Kidney (tissue), 14 donors: ENCODE results near the gene LYRM4. TPM values are rescaled to one million over a fixed set of nuclear protein-coding genes. Genes with fewer than 3 reads are reported as not detected.

Experiments used
- DNase-seq, 5 donors: peaks; one replicate each; pipeline ENCODE4 v3.0.0-alpha.2; 2013 to 2020
- FAIRE-seq: peaks from 2 replicates; lab custom pipeline; 2012; peaks lifted over from hg19 to GRCh38; lab: Jason Lieb, UNC
- H3K27ac ChIP-seq, 2 donors: one replicate each; pipeline ENCODE4 v1.7.0; 2013; ENCODE audit warnings: low read depth in 2 of 2, low read length in 2 of 2, inconsistent platforms in 1 of 2
- H3K27me3 ChIP-seq: one replicate; pipeline ENCODE4 v1.7.1; 2013; ENCODE audit warnings: low read length, inconsistent platforms; ENCODE audit not compliant: control insufficient read depth, insufficient read depth
- H3K36me3 ChIP-seq, 3 donors: one replicate each; pipeline versions ENCODE4 v1.7.0 to v1.7.1; 2013; ENCODE audit warnings: low read length in 3 of 3, control low read depth in 1 of 3, inconsistent platforms in 1 of 3; ENCODE audit not compliant: insufficient read depth in 3 of 3, control insufficient read depth in 2 of 3
- H3K4me1 ChIP-seq, 3 donors: one replicate each; pipeline versions ENCODE4 v1.7.0 to v1.7.1; 2013; ENCODE audit warnings: low read length in 3 of 3, inconsistent platforms in 1 of 3, low read depth in 1 of 3; ENCODE audit not compliant: control insufficient read depth in 2 of 3, insufficient read depth in 2 of 3
- H3K4me3 ChIP-seq, 3 donors: one replicate each; pipeline versions ENCODE4 v1.7.0 to v1.8.1; 2013; ENCODE audit warnings: low read length in 3 of 3, control low read depth in 1 of 3, inconsistent platforms in 1 of 3
- H3K9ac ChIP-seq, 3 donors: one replicate each; pipeline versions ENCODE4 v1.7.0 to v1.7.1; 2013; ENCODE audit warnings: low read length in 3 of 3, control low read depth in 1 of 3, inconsistent platforms in 1 of 3
- H3K9me3 ChIP-seq, 3 donors: one replicate each; pipeline versions ENCODE4 v1.7.0 to v1.7.1; 2013; ENCODE audit warnings: low read length in 3 of 3, control low read depth in 1 of 3, inconsistent platforms in 1 of 3; ENCODE audit not compliant: control insufficient read depth in 2 of 3, insufficient read depth in 1 of 3
- CTCF ChIP-seq: IDR thresholded peaks from 3 replicates; pipeline ENCODE4 v1.5.1; 2012; ENCODE audit warnings: mild to moderate bottlenecking, moderate library complexity, borderline replicate concordance; ENCODE audit not compliant: insufficient read depth; ENCODE audit errors: extremely low read depth
- intact Hi-C: fragments of 100-400 bp; cut with DNase I; formaldehyde crosslinking; loops from one replicate; pipeline ENCODE4 v1.11.1; 2022
- polyA plus RNA-seq: library from polyadenylated mRNA; stranded (reverse); fragments of 350-450 nt; fragmentation: Illumina TruSeq; extraction: RNeasy Lipid Tissue Mini Kit (QIAGEN cat#74804); gene quantifications from one replicate; pipeline ENCODE4 v1.2.3, GENCODE V29; 2014; ENCODE audit warnings: low read depth, low replicate concordance; ENCODE audit not compliant: insufficient read depth
- total RNA-seq: library from RNA; stranded (reverse); fragmentation: NEBNext Ultra II Directional; extraction: Animal tissue kit (Norgen Biotek cat#: 25700); gene quantifications from one replicate; pipeline ENCODE4 v1.2.1, GENCODE V29; 2021
- donor health status: control.
- donor health status: control.
- donor health status: control.
- donor health status: control.
- donor health status: control.
- donor health status: DM: yes; HTN: yes; CAD: no.
- donor health status: Normal renal cell carcinoma (clear cell type).

Gene LYRM4
- total and polyA plus RNA-seq, 2 donors from 2014 or later = 21.3 to 31.8 TPM

- Histone ChIP-seq H3K27me3 (no peaks in the 10 kb centered on the region), H3K27ac (no peak overlapping the region), H3K4me3 (no peak overlapping the region), H3K36me3 (no peaks in the 10 kb centered on the region), H3K4me1 (peaks cover 0 to 5% (median 0%) of the 10 kb centered on the region in 3 donors), H3K9ac (no peak overlapping the region), H3K9me3 (no peaks in the 10 kb centered on the region)
- no peak for TF ChIP-seq CTCF
- FAIRE-seq (no peak), DNase-seq (no peak)
- intact Hi-C loops = no loop called here
Observed at GRCh38 chr6:5178806-5179205, 81.9 kb downstream of the LYRM4 start.

- TF ChIP-seq CTCF = no peak
- Histone ChIP-seq H3K27ac (no peak overlapping the region), H3K9ac (no peak overlapping the region)
Observed at GRCh38 chr6:5175635-5176034, 85.1 kb downstream of the LYRM4 start.

GRCh38 chr6:5174756-5175549, 85.8 kb downstream of the LYRM4 start:
- no peaks in the 10 kb centered on the region for H3K9me3 ChIP-seq
- peak; percentile 1 for TF ChIP-seq CTCF
- no peak overlapping the region for H3K27ac ChIP-seq
- intact Hi-C loops = no loop called here
- H3K4me3 ChIP-seq = peak overlapping the region in 1 of 3 donors; percentile 43
- H3K9ac ChIP-seq = no peak overlapping the region
- DNase-seq = peak in 3 of 5 donors; percentile 51 to 78 (median 59)
- FAIRE-seq = no peak
- H3K27me3 ChIP-seq = no peaks in the 10 kb centered on the region
- peaks cover 0 to 4% (median 0%) of the 10 kb centered on the region in 3 donors for H3K4me1 ChIP-seq
- no peaks in the 10 kb centered on the region for H3K36me3 ChIP-seq

More at GRCh38 chr6:5175635-5176034, 85.1 kb downstream of the LYRM4 start:
- H3K4me3 ChIP-seq = no peak overlapping the region
- H3K9me3 ChIP-seq = no peaks in the 10 kb centered on the region
- no peaks in the 10 kb centered on the region for H3K27me3 ChIP-seq
- intact Hi-C loops = no loop called here
- no peaks in the 10 kb centered on the region for H3K36me3 ChIP-seq
- no peak for FAIRE-seq
- no peak for DNase-seq
- H3K4me1 ChIP-seq = peaks cover 0 to 4% (median 0%) of the 10 kb centered on the region in 3 donors
